ENCODE measurements around the gene CEACAM16.

CEACAM16 gene

GRCh38 chr19:44697670-44698034 lies 1.3 kb upstream of the CEACAM16 start:
- DNase-seq (ENCODE audit: low read depth), result no peak
- no peak overlapping the region for H3K4me3 ChIP-seq (ENCODE audit: low read length)
- TF ChIP-seq, protein P1, sequence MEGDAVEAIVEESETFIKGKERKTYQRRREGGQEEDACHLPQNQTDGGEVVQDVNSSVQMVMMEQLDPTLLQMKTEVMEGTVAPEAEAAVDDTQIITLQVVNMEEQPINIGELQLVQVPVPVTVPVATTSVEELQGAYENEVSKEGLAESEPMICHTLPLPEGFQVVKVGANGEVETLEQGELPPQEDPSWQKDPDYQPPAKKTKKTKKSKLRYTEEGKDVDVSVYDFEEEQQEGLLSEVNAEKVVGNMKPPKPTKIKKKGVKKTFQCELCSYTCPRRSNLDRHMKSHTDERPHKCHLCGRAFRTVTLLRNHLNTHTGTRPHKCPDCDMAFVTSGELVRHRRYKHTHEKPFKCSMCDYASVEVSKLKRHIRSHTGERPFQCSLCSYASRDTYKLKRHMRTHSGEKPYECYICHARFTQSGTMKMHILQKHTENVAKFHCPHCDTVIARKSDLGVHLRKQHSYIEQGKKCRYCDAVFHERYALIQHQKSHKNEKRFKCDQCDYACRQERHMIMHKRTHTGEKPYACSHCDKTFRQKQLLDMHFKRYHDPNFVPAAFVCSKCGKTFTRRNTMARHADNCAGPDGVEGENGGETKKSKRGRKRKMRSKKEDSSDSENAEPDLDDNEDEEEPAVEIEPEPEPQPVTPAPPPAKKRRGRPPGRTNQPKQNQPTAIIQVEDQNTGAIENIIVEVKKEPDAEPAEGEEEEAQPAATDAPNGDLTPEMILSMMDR (conservative IDR thresholded peaks at IDR 0.05; ENCODE audit: low read length), result no peak

- no peak for DNase-seq (ENCODE audit: low read depth)
- H3K4me3 ChIP-seq (ENCODE audit: low read length), result no peak overlapping the region
- TF ChIP-seq, protein P1 (conservative IDR thresholded peaks at IDR 0.05; ENCODE audit: low read length), result no peak
Measured at GRCh38 chr19:44700547-44700946, 1.6 kb downstream of the CEACAM16 start.

- DNase-seq (ENCODE audit: low read depth), result no peak
- H3K4me3 ChIP-seq (ENCODE audit: low read length), result no peak overlapping the region
- TF ChIP-seq, protein P1 (conservative IDR thresholded peaks at IDR 0.05; ENCODE audit: low read length), result no peak
Measured at GRCh38 chr19:44701228-44701627, 2.3 kb downstream of the CEACAM16 start.

DNA sequence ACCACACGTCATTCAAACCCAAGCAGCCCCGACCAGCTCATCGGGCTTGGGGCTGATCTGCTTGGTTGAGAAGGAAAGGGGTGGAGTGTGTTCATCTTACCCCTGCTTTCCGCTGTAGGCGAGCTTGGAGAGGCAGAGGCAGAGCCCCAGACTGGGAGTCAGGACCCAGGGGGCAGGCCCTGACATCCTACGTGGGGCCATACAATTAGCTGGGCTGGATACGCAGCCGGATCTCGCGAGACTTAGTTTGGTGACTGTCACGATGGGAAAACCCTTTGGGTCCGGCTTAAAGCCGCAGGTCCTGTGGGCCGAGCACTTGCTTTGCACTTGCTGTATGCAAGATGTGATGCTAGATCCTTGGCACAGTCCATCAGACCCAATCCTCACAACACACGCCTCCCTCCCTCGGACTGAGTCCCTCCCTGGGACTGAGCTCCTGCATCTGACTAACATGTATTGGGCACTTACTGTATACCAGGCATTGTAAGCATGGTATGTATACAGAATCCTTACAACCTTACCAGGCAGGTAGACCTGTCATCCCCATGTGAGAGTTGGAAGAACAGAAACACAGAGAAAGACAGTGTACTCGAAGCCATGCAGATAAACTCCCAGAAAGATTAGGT lies 3.7 kb downstream of the CEACAM16 start:
- DNase-seq (ENCODE audit: low read depth), result no peak
- TF ChIP-seq, protein P1 (conservative IDR thresholded peaks at IDR 0.05; ENCODE audit: low read length), result no peak
- no peak overlapping the region for H3K4me3 ChIP-seq (ENCODE audit: low read length)

GRCh38 chr19:44703336-44704078 lies 4.6 kb downstream of the CEACAM16 start:
- no peak overlapping the region for H3K4me3 ChIP-seq (ENCODE audit: low read length)
- TF ChIP-seq, protein P1 (conservative IDR thresholded peaks at IDR 0.05; ENCODE audit: low read length), result no peak
- no peak for DNase-seq (ENCODE audit: low read depth)

DNA sequence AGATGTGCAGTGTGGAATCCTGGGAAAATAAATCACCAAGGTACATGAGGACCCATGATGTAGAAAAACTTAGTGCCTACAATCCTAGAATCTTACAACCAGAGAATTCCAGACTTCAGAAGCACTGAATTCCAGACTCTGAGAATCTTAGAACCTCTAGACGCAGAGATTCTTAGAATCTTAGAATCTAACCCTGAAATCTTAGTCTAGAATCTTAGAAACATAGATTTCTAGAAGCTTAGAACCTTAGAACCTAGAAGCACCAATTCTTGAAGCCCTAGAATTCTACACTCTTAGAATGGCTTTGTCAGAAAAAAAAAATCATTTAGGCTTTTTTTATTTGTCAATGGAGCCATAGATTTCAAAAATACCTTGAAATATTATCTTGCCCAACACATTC lies 6.0 kb downstream of the CEACAM16 start:
- TF ChIP-seq, protein P1 (conservative IDR thresholded peaks at IDR 0.05; ENCODE audit: low read length), result no peak
- DNase-seq (ENCODE audit: low read depth), result no peak
- H3K4me3 ChIP-seq (ENCODE audit: low read length), result no peak overlapping the region

- DNase-seq (ENCODE audit: low read depth), result no peak
- TF ChIP-seq, protein P1 (conservative IDR thresholded peaks at IDR 0.05; ENCODE audit: low read length), result no peak
- no peak overlapping the region for H3K4me3 ChIP-seq (ENCODE audit: low read length)
Measured at GRCh38 chr19:44705502-44706010, 6.6 kb downstream of the CEACAM16 start.

Data from AG10803 (cell line).